DND-41 (cell line): ENCODE results near the gene TMCC2.

ENCODE experiments used
- EZH2 ChIP-seq: IDR thresholded peaks from 3 replicates; pipeline ENCODE4 v1.6.1; 2012; ENCODE audit warnings: borderline replicate concordance, low read depth, mild to moderate bottlenecking, moderate library complexity, low read length, inconsistent platforms; ENCODE audit not compliant: severe bottlenecking
- TF ChIP-seq, protein P1 (sequence below): IDR thresholded peaks from 2 replicates; pipeline ENCODE4 v1.5.1; 2012; ENCODE audit warnings: borderline replicate concordance, low read length, moderate library complexity, mild to moderate bottlenecking; ENCODE audit not compliant: poor library complexity, severe bottlenecking; ENCODE audit errors: extremely low read depth

DNA sequence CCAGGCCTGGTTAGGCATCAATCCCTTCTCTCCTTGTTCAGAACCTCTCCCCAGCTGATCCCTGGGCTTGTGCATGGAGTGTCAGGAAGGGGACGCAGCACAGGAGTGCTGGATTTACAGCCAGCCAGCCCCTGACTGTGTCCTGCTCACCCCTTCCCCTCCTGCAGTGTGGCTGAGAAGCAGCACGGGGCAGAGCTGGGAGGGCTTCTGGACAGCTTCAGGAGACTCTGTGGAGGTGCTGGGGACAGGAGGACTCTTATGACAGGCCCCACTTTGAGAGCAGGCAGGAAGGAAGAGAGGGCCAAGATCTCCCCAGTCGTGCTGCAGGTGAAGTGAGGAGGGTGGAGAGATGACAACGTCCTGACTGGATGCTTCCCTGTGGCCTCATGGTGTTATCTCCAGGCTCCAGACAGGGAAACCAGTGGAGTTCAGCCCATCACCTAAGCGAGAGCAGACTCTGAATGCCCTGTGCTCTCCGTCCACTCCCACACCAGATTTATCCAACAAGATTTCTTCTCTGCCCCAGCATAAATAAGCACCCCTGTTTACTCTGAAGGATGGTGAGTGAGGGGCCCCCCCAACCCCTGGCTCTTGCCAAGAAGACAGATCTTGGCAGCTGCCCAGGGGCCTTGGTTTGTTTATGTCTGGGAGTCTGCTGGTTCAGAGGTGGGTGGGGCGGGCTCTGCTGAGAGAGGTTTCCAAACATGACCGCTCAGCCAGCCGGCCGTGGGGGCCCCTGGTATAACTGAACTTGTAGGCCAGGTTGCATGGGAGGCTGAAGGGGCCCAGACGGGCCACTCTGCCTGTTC is 21.3 kb downstream of the TMCC2 start:
- TF ChIP-seq, protein P1, sequence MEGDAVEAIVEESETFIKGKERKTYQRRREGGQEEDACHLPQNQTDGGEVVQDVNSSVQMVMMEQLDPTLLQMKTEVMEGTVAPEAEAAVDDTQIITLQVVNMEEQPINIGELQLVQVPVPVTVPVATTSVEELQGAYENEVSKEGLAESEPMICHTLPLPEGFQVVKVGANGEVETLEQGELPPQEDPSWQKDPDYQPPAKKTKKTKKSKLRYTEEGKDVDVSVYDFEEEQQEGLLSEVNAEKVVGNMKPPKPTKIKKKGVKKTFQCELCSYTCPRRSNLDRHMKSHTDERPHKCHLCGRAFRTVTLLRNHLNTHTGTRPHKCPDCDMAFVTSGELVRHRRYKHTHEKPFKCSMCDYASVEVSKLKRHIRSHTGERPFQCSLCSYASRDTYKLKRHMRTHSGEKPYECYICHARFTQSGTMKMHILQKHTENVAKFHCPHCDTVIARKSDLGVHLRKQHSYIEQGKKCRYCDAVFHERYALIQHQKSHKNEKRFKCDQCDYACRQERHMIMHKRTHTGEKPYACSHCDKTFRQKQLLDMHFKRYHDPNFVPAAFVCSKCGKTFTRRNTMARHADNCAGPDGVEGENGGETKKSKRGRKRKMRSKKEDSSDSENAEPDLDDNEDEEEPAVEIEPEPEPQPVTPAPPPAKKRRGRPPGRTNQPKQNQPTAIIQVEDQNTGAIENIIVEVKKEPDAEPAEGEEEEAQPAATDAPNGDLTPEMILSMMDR: no peak
- TF ChIP-seq EZH2: no peak
